Caki2 (cell line): ENCODE measurements around the gene KRT15. TPM values are rescaled to one million over a fixed set of nuclear protein-coding genes. Genes with fewer than 3 reads are reported as not detected.

Experiments
- DNase-seq: peaks from one replicate; pipeline ENCODE4 v3.0.0-alpha.2; 2015; ENCODE audit warnings: low read depth
- in situ Hi-C: cut with HindIII; loops from 2 replicates; pipeline ENCODE4 v1.10.0; 2016; ENCODE audit warnings: low sequenced_read_pairs, low pct_unique_long_range_greater_than_20kb, mixed read lengths
- total RNA-seq: library from RNA; depleted of rRNA; stranded (reverse); fragments of >200 nt; shearing (Covaris generic); gene quantifications from 2 replicates; pipeline ENCODE4 v1.2.3, GENCODE V29; 2014; ENCODE audit warnings: low replicate concordance; rRNA removed

KRT15 gene
- total RNA-seq, 1 experiment from 2014 or later: 14.2 TPM

DNA sequence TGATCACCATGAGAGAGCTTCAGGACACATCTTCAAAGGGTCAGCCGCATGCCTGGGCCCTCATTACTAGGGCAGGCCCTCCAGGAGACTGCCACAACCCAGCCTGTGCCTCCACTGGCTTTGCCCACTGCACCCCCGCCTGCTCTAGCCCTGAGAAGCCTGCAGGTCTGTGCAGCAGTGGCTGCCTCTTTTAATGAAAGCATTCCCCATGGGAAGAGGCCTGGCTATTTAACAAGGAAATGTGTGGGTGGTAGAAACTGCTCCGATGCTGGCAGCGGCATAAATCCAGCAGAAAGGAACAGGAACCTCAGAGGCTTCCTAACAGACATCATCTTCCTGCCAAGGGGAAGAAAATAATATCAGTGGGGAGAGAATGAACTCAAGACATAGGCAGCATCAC, 51.1 kb downstream of the KRT15 start:
- in situ Hi-C loops: no loop called here
- DNase-seq: no peak

DNA sequence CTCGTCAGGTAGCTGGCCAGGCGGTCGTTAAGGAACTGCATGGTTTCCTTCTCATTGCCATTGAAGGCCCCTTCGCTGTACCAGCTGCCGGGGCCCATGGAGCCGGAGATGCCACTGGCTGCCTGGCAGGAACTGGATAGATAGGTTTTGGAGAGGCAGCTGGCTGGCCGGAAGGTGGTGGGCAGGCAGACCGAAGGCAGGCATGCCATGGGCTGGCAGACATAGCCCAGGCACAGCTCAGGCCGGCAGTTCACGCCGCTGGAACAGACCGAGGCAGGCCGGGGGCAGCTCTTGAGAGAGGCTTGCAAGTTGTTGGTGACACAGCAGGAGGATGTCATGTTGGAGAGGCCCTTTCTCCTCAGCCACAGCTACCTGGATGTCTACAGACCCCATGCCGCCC, 51.7 kb downstream of the KRT15 start, which contains the start of gene KRT32:
Gene KRT32 (minus strand): TSS at position 399 of the 400 bp plus-strand sequence. CDS start 61 bp downstream, at position 338.
- no peak for DNase-seq
- in situ Hi-C loops: no loop called here

DNA sequence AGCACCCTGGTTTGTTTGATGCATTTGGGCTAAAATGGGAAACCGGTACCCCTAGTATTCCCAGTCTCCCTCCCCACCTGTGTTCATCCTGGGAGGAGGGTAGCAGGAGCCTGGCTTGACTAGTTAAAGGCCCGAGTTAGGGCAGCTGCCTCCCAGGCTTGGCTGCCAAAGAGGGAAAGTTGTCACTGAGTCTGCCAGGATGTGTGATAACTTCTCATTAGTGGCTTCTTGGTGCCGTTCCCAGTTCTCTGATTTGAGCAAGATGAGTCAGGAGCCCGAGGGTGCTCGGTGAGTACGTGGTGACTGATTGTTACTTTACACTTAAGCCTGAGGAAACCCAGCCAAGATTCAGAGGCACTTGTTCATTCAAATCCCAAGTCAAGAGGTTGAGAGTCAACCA, 54.0 kb downstream of the KRT15 start:
- peak; percentile 84 for DNase-seq
- in situ Hi-C loops: no loop called here

DNA sequence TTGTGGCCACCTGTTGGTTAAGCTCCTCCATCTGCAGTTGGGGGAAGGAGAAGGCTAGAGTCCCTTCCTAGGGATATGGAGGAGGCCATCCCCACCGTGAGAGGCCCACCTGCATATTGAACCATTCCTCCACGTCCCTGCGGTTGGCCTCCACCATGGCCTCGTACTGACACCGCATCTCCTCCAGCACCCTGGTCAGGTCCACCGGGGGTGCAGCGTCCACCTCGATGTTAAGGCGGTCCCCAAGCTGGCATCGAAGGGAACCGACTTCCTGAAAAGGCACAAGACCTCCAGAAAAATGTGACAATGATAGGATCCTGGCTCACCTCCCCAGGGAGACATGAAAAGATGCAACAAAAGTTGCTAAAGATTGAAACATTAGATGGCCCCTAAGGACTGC, 54.5 kb downstream of the KRT15 start:
- in situ Hi-C loops: no loop called here
- no peak for DNase-seq

DNA sequence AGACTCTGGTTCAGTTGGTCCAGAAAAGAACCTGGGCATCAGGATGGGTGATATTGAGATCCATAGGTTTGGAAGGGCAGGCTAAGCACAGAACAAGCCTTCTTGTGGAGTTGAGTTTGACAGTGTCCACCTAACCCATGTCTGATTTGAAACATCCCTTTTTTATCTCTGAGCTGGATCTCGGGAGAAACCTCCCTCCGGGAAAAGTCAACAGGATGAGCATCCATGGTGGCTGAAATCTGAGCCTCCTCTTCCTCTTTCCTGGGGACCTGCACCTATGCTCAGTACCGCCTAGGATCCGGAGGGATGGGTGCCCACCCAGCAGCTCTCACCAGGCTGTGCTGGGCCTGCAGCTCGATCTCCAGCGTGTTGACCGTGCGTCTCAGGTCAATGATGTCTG, 54.9 kb downstream of the KRT15 start:
- in situ Hi-C loops: no loop called here
- DNase-seq: no peak

Other genes starting within 250 kb of the KRT15 start
- not detected in 2 replicates for gene KRTAP9-7, start 243.2 kb downstream of the KRT15 start, total RNA-seq
- not detected in 2 replicates for gene KRTAP29-1, start 216.0 kb downstream of the KRT15 start, total RNA-seq
- gene KRTAP16-1, start 209.6 kb downstream of the KRT15 start, total RNA-seq: not detected in 2 replicates
- gene KRTAP17-1, start 203.2 kb downstream of the KRT15 start, total RNA-seq: not detected in 2 replicates
- not detected in 2 replicates for gene KRT33A, start 168.1 kb downstream of the KRT15 start, total RNA-seq
- gene KRT33B, start 149.1 kb downstream of the KRT15 start, total RNA-seq: not detected in 2 replicates
- 0.20 TPM in 1 of 2 replicates, not detected in the other for gene KRT34, start 136.6 kb downstream of the KRT15 start, total RNA-seq
- gene KRT31, start 121.3 kb downstream of the KRT15 start, total RNA-seq: not detected in 2 replicates
- gene KRT37, start 94.3 kb downstream of the KRT15 start, total RNA-seq: not detected in 2 replicates
- gene KRT38, start 77.9 kb downstream of the KRT15 start, total RNA-seq: not detected in 2 replicates
- gene KRT32, start 51.5 kb downstream of the KRT15 start, total RNA-seq: not detected in 2 replicates
- not detected in 2 replicates for gene KRT35, start 37.7 kb downstream of the KRT15 start, total RNA-seq
- gene KRT36, start 29.0 kb downstream of the KRT15 start, total RNA-seq: not detected in 2 replicates
- 0.78 TPM in 1 of 2 replicates, not detected in the other for gene KRT13, start 13.3 kb downstream of the KRT15 start, total RNA-seq
- 682 and 694 TPM in 2 replicates for gene KRT19, start 9.4 kb upstream of the KRT15 start, total RNA-seq
- gene KRT9, start 53.2 kb upstream of the KRT15 start, total RNA-seq: not detected in 2 replicates
- not detected in 2 replicates for gene KRT14, start 68.0 kb upstream of the KRT15 start, total RNA-seq
- 1.4 TPM in 1 of 2 replicates, not detected in the other for gene KRT16, start 93.9 kb upstream of the KRT15 start, total RNA-seq
- not detected in 2 replicates for gene KRT17, start 105.7 kb upstream of the KRT15 start, total RNA-seq
- 25.4 and 50.9 TPM in 2 replicates for gene EIF1, start 170.0 kb upstream of the KRT15 start, total RNA-seq
- gene GAST, start 193.4 kb upstream of the KRT15 start, total RNA-seq: not detected in 2 replicates
- gene HAP1, start 215.8 kb upstream of the KRT15 start, total RNA-seq: not detected in 2 replicates